HUES48 (cell line): ENCODE results near the gene CNTN1.

Source experiments
- H3K27ac ChIP-seq: one replicate; pipeline ENCODE4 v1.7.0; 2013; ENCODE audit warnings: low read depth, low read length, inconsistent platforms
- H3K27me3 ChIP-seq: 2 replicates; pipeline ENCODE4 v1.6.1; 2013; ENCODE audit warnings: mild to moderate bottlenecking, low read length; ENCODE audit not compliant: control insufficient read depth, insufficient read depth
- H3K36me3 ChIP-seq: 2 replicates; pipeline ENCODE4 v1.6.1; 2013; ENCODE audit warnings: low read length; ENCODE audit not compliant: control insufficient read depth, insufficient read depth
- H3K4me1 ChIP-seq: 2 replicates; pipeline ENCODE4 v1.6.1; 2013; ENCODE audit warnings: mild to moderate bottlenecking, low read length; ENCODE audit not compliant: control insufficient read depth, insufficient read depth
- H3K4me3 ChIP-seq: 2 replicates; pipeline ENCODE4 v1.5.1; 2013; ENCODE audit warnings: mild to moderate bottlenecking, low read depth, low read length
- H3K9ac ChIP-seq: 2 replicates; pipeline ENCODE4 v1.6.1; 2013; ENCODE audit warnings: mild to moderate bottlenecking, low read depth, low read length, moderate library complexity
- H3K9me3 ChIP-seq: 2 replicates; pipeline ENCODE4 v1.6.1; 2013; ENCODE audit warnings: low read length; ENCODE audit not compliant: control insufficient read depth, insufficient read depth

CNTN1 gene

GRCh38 chr12:40768125-40768864, 76.1 kb downstream of the CNTN1 start:
- Histone ChIP-seq H3K27ac (no peak overlapping the region), H3K27me3 (no peaks in the 10 kb centered on the region), H3K9me3 (no peaks in the 10 kb centered on the region), H3K4me3 (no peak overlapping the region), H3K4me1 (no peaks in the 10 kb centered on the region), H3K9ac (no peak overlapping the region), H3K36me3 (no peaks in the 10 kb centered on the region)

- no peak overlapping the region for H3K9ac ChIP-seq
Measured at GRCh38 chr12:40769846-40770245, 77.6 kb downstream of the CNTN1 start.

GRCh38 chr12:40770781-40771180, 78.5 kb downstream of the CNTN1 start:
- no peaks in the 10 kb centered on the region for H3K9me3 ChIP-seq
- no peak overlapping the region for H3K27ac ChIP-seq
- H3K9ac ChIP-seq = no peak overlapping the region
- H3K27me3 ChIP-seq = no peaks in the 10 kb centered on the region
- H3K4me3 ChIP-seq = no peak overlapping the region
- H3K4me1 ChIP-seq = peaks cover 6% of the 10 kb centered on the region
- H3K36me3 ChIP-seq = no peaks in the 10 kb centered on the region

More at GRCh38 chr12:40769846-40770245, 77.6 kb downstream of the CNTN1 start:
- Histone ChIP-seq H3K27ac (peak overlapping the region; percentile 2), H3K36me3 (no peaks in the 10 kb centered on the region), H3K27me3 (no peaks in the 10 kb centered on the region), H3K4me3 (no peak overlapping the region), H3K9me3 (no peaks in the 10 kb centered on the region), H3K4me1 (peaks cover 6% of the 10 kb centered on the region)

- Histone ChIP-seq H3K4me1 (peaks cover 11% of the 10 kb centered on the region), H3K27ac (no peak overlapping the region), H3K9ac (no peak overlapping the region), H3K27me3 (no peaks in the 10 kb centered on the region), H3K4me3 (no peak overlapping the region), H3K36me3 (no peaks in the 10 kb centered on the region), H3K9me3 (no peaks in the 10 kb centered on the region)
Measured at GRCh38 chr12:40775661-40776060, 83.4 kb downstream of the CNTN1 start.

GRCh38 chr12:40784102-40784501, 91.9 kb downstream of the CNTN1 start:
- Histone ChIP-seq H3K4me3 (no peak overlapping the region), H3K4me1 (peaks cover 15% of the 10 kb centered on the region), H3K27ac (no peak overlapping the region)

GRCh38 chr12:40788276-40788675, 96.0 kb downstream of the CNTN1 start:
- peaks cover 34% of the 10 kb centered on the region for H3K4me1 ChIP-seq
- no peaks in the 10 kb centered on the region for H3K9me3 ChIP-seq
- no peak overlapping the region for H3K27ac ChIP-seq
- no peak overlapping the region for H3K9ac ChIP-seq
- no peaks in the 10 kb centered on the region for H3K36me3 ChIP-seq
- H3K27me3 ChIP-seq = no peaks in the 10 kb centered on the region
- H3K4me3 ChIP-seq = no peak overlapping the region

More at GRCh38 chr12:40784102-40784501, 91.9 kb downstream of the CNTN1 start:
- no peaks in the 10 kb centered on the region for H3K36me3 ChIP-seq
- no peak overlapping the region for H3K9ac ChIP-seq
- no peaks in the 10 kb centered on the region for H3K9me3 ChIP-seq
- no peaks in the 10 kb centered on the region for H3K27me3 ChIP-seq

- Histone ChIP-seq H3K9me3 (no peaks in the 10 kb centered on the region), H3K4me1 (peaks cover 44% of the 10 kb centered on the region), H3K27ac (peak overlapping the region; percentile 70), H3K4me3 (peak overlapping the region; percentile 30; the same call in 1 of the 2 replicates), H3K27me3 (no peaks in the 10 kb centered on the region), H3K36me3 (no peaks in the 10 kb centered on the region), H3K9ac (no peak overlapping the region)
Measured at GRCh38 chr12:40792792-40793386, 100.7 kb downstream of the CNTN1 start.

GRCh38 chr12:40793471-40793870, 101.2 kb downstream of the CNTN1 start:
- Histone ChIP-seq H3K9ac (no peak overlapping the region), H3K9me3 (no peaks in the 10 kb centered on the region), H3K4me1 (peaks cover 40% of the 10 kb centered on the region), H3K27ac (peak overlapping the region; percentile 70), H3K27me3 (no peaks in the 10 kb centered on the region), H3K4me3 (no peak overlapping the region; the same call in 1 of the 2 replicates), H3K36me3 (no peaks in the 10 kb centered on the region)

- Histone ChIP-seq H3K9me3 (no peaks in the 10 kb centered on the region), H3K4me3 (no peak overlapping the region), H3K4me1 (peaks cover 37% of the 10 kb centered on the region), H3K27me3 (no peaks in the 10 kb centered on the region), H3K36me3 (no peaks in the 10 kb centered on the region), H3K9ac (no peak overlapping the region), H3K27ac (no peak overlapping the region)
Measured at GRCh38 chr12:40794087-40794486, 101.8 kb downstream of the CNTN1 start.

GRCh38 chr12:40801082-40801481, 108.8 kb downstream of the CNTN1 start:
- H3K27me3 ChIP-seq = no peaks in the 10 kb centered on the region
- H3K9me3 ChIP-seq = no peaks in the 10 kb centered on the region
- no peak overlapping the region for H3K27ac ChIP-seq
- H3K36me3 ChIP-seq = no peaks in the 10 kb centered on the region
- no peak overlapping the region for H3K4me3 ChIP-seq
- 0 out of 2 replicates have a peak, but pooled peaks cover 7% of the 10 kb centered on the region for H3K4me1 ChIP-seq
- H3K9ac ChIP-seq = no peak overlapping the region

GRCh38 chr12:40801861-40802260, 109.6 kb downstream of the CNTN1 start:
- no peak overlapping the region for H3K9ac ChIP-seq
- no peak overlapping the region for H3K27ac ChIP-seq
- H3K9me3 ChIP-seq = no peaks in the 10 kb centered on the region
- H3K4me3 ChIP-seq = no peak overlapping the region
- no peaks in the 10 kb centered on the region for H3K27me3 ChIP-seq
- 0 out of 2 replicates have a peak, but pooled peaks cover 8% of the 10 kb centered on the region for H3K4me1 ChIP-seq
- H3K36me3 ChIP-seq = no peaks in the 10 kb centered on the region
